HG02852 (cell line): ENCODE measurements around the gene CENPO.

Source experiments
- ATAC-seq: cut with Tn5 transposase; IDR thresholded peaks from one replicate; pipeline ENCODE4 v1.9.1; 2021; ENCODE audit warnings: mild to moderate bottlenecking, moderate library complexity; ENCODE audit not compliant: unreplicated experiment

Gene CENPO

GRCh38 chr2:24857746-24858145 lies 64.5 kb downstream of the CENPO start:
- ATAC-seq: no peak

GRCh38 chr2:24858996-24859395 lies 65.8 kb downstream of the CENPO start:
- ATAC-seq: no peak

GRCh38 chr2:24859968-24860600 lies 66.9 kb downstream of the CENPO start:
- ATAC-seq: no peak

GRCh38 chr2:24860631-24861030 lies 67.4 kb downstream of the CENPO start:
- ATAC-seq: no peak

GRCh38 chr2:24861500-24861899 lies 68.3 kb downstream of the CENPO start:
- ATAC-seq: no peak

- ATAC-seq: no peak
Observed at GRCh38 chr2:24863641-24864040, 70.4 kb downstream of the CENPO start.

GRCh38 chr2:24866946-24867345 lies 73.7 kb downstream of the CENPO start:
- no peak for ATAC-seq

GRCh38 chr2:24870440-24870839 lies 77.2 kb downstream of the CENPO start:
- ATAC-seq: no peak

GRCh38 chr2:24870891-24871705 lies 77.9 kb downstream of the CENPO start:
- ATAC-seq: no peak

- ATAC-seq: no peak
Observed at GRCh38 chr2:24871852-24872333, 78.7 kb downstream of the CENPO start.
